ENCODE results near the gene TMEM238.

Gene TMEM238

GRCh38 chr19:55352549-55353145, 31.4 kb downstream of the TMEM238 start:
- H3K4me3 ChIP-seq (ENCODE audit: low read depth, low read length), result no peak overlapping the region
- no peak overlapping the region for H3K9ac ChIP-seq
- no peak for TF ChIP-seq CTCF (IDR thresholded peaks at IDR 0.05)
- no peaks in the 10 kb centered on the region for H3K36me3 ChIP-seq (ENCODE audit: control insufficient read depth, insufficient read depth, low read length)
- H3K27ac ChIP-seq, result no peak overlapping the region
- no peaks in the 10 kb centered on the region for H3K79me2 ChIP-seq
- H2AFZ ChIP-seq, result no peak overlapping the region
- H3K4me1 ChIP-seq, result no peaks in the 10 kb centered on the region
- H3K4me2 ChIP-seq (ENCODE audit: low read length), result no peak overlapping the region
- no peaks in the 10 kb centered on the region for H3K9me3 ChIP-seq (ENCODE audit: control insufficient read depth, low read length)
- H3K27me3 ChIP-seq (ENCODE audit: control insufficient read depth, insufficient read depth, low read length), result no peaks in the 10 kb centered on the region

- no peak overlapping the region for H3K4me2 ChIP-seq (ENCODE audit: low read length)
- H3K79me2 ChIP-seq, result no peaks in the 10 kb centered on the region
- H3K36me3 ChIP-seq (ENCODE audit: control insufficient read depth, insufficient read depth, low read length), result no peaks in the 10 kb centered on the region
- no peaks in the 10 kb centered on the region for H3K27me3 ChIP-seq (ENCODE audit: control insufficient read depth, insufficient read depth, low read length)
- no peak overlapping the region for H3K9ac ChIP-seq
- H3K9me3 ChIP-seq (ENCODE audit: control insufficient read depth, low read length), result no peaks in the 10 kb centered on the region
- H3K27ac ChIP-seq, result no peak overlapping the region
- no peak overlapping the region for H2AFZ ChIP-seq
- no peaks in the 10 kb centered on the region for H3K4me1 ChIP-seq
- H3K4me3 ChIP-seq (ENCODE audit: low read depth, low read length), result no peak overlapping the region
- no peak for TF ChIP-seq CTCF (IDR thresholded peaks at IDR 0.05)
Observed at GRCh38 chr19:55352040-55352439, 32.1 kb downstream of the TMEM238 start.

- H3K4me2 ChIP-seq (ENCODE audit: low read length), result no peak overlapping the region
- H3K4me1 ChIP-seq, result no peaks in the 10 kb centered on the region
- H3K9ac ChIP-seq, result no peak overlapping the region
- H3K4me3 ChIP-seq (ENCODE audit: low read depth, low read length), result no peak overlapping the region
- H3K36me3 ChIP-seq (ENCODE audit: control insufficient read depth, insufficient read depth, low read length), result no peaks in the 10 kb centered on the region
- no peak for TF ChIP-seq CTCF (IDR thresholded peaks at IDR 0.05)
- no peak overlapping the region for H3K27ac ChIP-seq
- H3K27me3 ChIP-seq (ENCODE audit: control insufficient read depth, insufficient read depth, low read length), result no peaks in the 10 kb centered on the region
- H3K79me2 ChIP-seq, result no peaks in the 10 kb centered on the region
- no peaks in the 10 kb centered on the region for H3K9me3 ChIP-seq (ENCODE audit: control insufficient read depth, low read length)
- H2AFZ ChIP-seq, result no peak overlapping the region
Observed at GRCh38 chr19:55350620-55351315, 33.3 kb downstream of the TMEM238 start.

GRCh38 chr19:55348317-55349034, 35.6 kb downstream of the TMEM238 start:
- Histone ChIP-seq H3K4me3 (ENCODE audit: low read depth, low read length) (no peak overlapping the region), H3K27me3 (ENCODE audit: control insufficient read depth, insufficient read depth, low read length) (no peaks in the 10 kb centered on the region), H3K79me2 (no peaks in the 10 kb centered on the region), H3K27ac (no peak overlapping the region), H3K4me2 (ENCODE audit: low read length) (no peak overlapping the region), H3K36me3 (ENCODE audit: control insufficient read depth, insufficient read depth, low read length) (no peaks in the 10 kb centered on the region), H2AFZ (no peak overlapping the region), H3K4me1 (no peaks in the 10 kb centered on the region), H3K9me3 (ENCODE audit: control insufficient read depth, low read length) (no peaks in the 10 kb centered on the region), H3K9ac (no peak overlapping the region)
- TF ChIP-seq CTCF (IDR thresholded peaks at IDR 0.05), result no peak
